Skeletal muscle satellite cell (primary cell): ENCODE data around the gene NDUFB3.

ENCODE experiments used
- H3K27me3 ChIP-seq: 2 replicates; pipeline ENCODE4 v1.7.0; 2013; ENCODE audit warnings: low read length; ENCODE audit not compliant: control insufficient read depth, insufficient read depth
- H3K36me3 ChIP-seq: 2 replicates; pipeline ENCODE4 v1.7.0; 2013; ENCODE audit warnings: mild to moderate bottlenecking, control low read depth, low read length; ENCODE audit not compliant: insufficient read depth
- H3K4me1 ChIP-seq: 2 replicates; pipeline ENCODE4 v1.7.0; 2013; ENCODE audit warnings: low read length; ENCODE audit not compliant: control insufficient read depth, insufficient read depth
- H3K4me2 ChIP-seq: 2 replicates; pipeline ENCODE4 v1.7.0; 2013; ENCODE audit warnings: mild to moderate bottlenecking, low read length
- H3K4me3 ChIP-seq: 2 replicates; pipeline ENCODE4 v1.7.0; 2013; ENCODE audit warnings: low read length
- H3K9ac ChIP-seq: 2 replicates; pipeline ENCODE4 v1.7.0; 2013; ENCODE audit warnings: mild to moderate bottlenecking, low read depth, low read length, moderate library complexity
- H3K9me3 ChIP-seq: replicated peaks from 2 replicates; pipeline ENCODE4 v1.7.0; 2013; ENCODE audit warnings: mild to moderate bottlenecking, control low read depth, low read length

NDUFB3 gene

GRCh38 chr2:201093573-201093972, 21.8 kb downstream of the NDUFB3 start:
- Histone ChIP-seq H3K27me3 (no peaks in the 10 kb centered on the region), H3K9me3 (no peaks in the 10 kb centered on the region), H3K9ac (no peak overlapping the region), H3K4me1 (no peaks in the 10 kb centered on the region), H3K36me3 (no peaks in the 10 kb centered on the region), H3K4me2 (no peak overlapping the region), H3K4me3 (no peak overlapping the region)

GRCh38 chr2:201100497-201100896, 28.7 kb downstream of the NDUFB3 start:
- H3K9ac ChIP-seq, result no peak overlapping the region
- H3K9me3 ChIP-seq, result no peaks in the 10 kb centered on the region
- H3K4me1 ChIP-seq, result no peaks in the 10 kb centered on the region
- no peak overlapping the region for H3K4me3 ChIP-seq
- H3K27me3 ChIP-seq, result no peaks in the 10 kb centered on the region
- no peaks in the 10 kb centered on the region for H3K36me3 ChIP-seq
- H3K4me2 ChIP-seq, result no peak overlapping the region

- no peak overlapping the region for H3K4me3 ChIP-seq
- H3K27me3 ChIP-seq, result no peaks in the 10 kb centered on the region
- no peaks in the 10 kb centered on the region for H3K36me3 ChIP-seq
- H3K4me1 ChIP-seq, result no peaks in the 10 kb centered on the region
- no peak overlapping the region for H3K4me2 ChIP-seq
- H3K9me3 ChIP-seq, result no peaks in the 10 kb centered on the region
- no peak overlapping the region for H3K9ac ChIP-seq
Observed at GRCh38 chr2:201105759-201106158, 34.0 kb downstream of the NDUFB3 start.

- H3K9ac ChIP-seq, result no peak overlapping the region
Observed at GRCh38 chr2:201107624-201108023, 35.8 kb downstream of the NDUFB3 start.

GRCh38 chr2:201108341-201108740, 36.5 kb downstream of the NDUFB3 start:
- Histone ChIP-seq H3K9ac (no peak overlapping the region), H3K4me1 (no peaks in the 10 kb centered on the region), H3K27me3 (no peaks in the 10 kb centered on the region), H3K4me2 (no peak overlapping the region), H3K9me3 (no peaks in the 10 kb centered on the region), H3K36me3 (no peaks in the 10 kb centered on the region), H3K4me3 (no peak overlapping the region)

More at GRCh38 chr2:201107624-201108023, 35.8 kb downstream of the NDUFB3 start:
- no peaks in the 10 kb centered on the region for H3K9me3 ChIP-seq
- H3K4me3 ChIP-seq, result no peak overlapping the region
- no peak overlapping the region for H3K4me2 ChIP-seq
- H3K4me1 ChIP-seq, result no peaks in the 10 kb centered on the region
- no peaks in the 10 kb centered on the region for H3K36me3 ChIP-seq
- no peaks in the 10 kb centered on the region for H3K27me3 ChIP-seq

- H3K27me3 ChIP-seq, result no peaks in the 10 kb centered on the region
- no peak overlapping the region for H3K9ac ChIP-seq
- no peaks in the 10 kb centered on the region for H3K36me3 ChIP-seq
Observed at GRCh38 chr2:201109186-201109585, 37.4 kb downstream of the NDUFB3 start.

GRCh38 chr2:201110615-201111014, 38.8 kb downstream of the NDUFB3 start:
- no peaks in the 10 kb centered on the region for H3K36me3 ChIP-seq
- H3K27me3 ChIP-seq, result no peaks in the 10 kb centered on the region
- no peak overlapping the region for H3K4me3 ChIP-seq
- H3K9ac ChIP-seq, result no peak overlapping the region
- H3K9me3 ChIP-seq, result no peaks in the 10 kb centered on the region
- H3K4me2 ChIP-seq, result no peak overlapping the region
- H3K4me1 ChIP-seq, result peaks cover 12% of the 10 kb centered on the region

More at GRCh38 chr2:201109186-201109585, 37.4 kb downstream of the NDUFB3 start:
- Histone ChIP-seq H3K4me2 (no peak overlapping the region), H3K4me3 (no peak overlapping the region), H3K9me3 (no peaks in the 10 kb centered on the region), H3K4me1 (no peaks in the 10 kb centered on the region)

GRCh38 chr2:201111096-201111495, 39.3 kb downstream of the NDUFB3 start:
- Histone ChIP-seq H3K4me3 (no peak overlapping the region), H3K4me2 (no peak overlapping the region), H3K9me3 (no peaks in the 10 kb centered on the region), H3K36me3 (no peaks in the 10 kb centered on the region), H3K9ac (no peak overlapping the region), H3K4me1 (peaks cover 12% of the 10 kb centered on the region), H3K27me3 (no peaks in the 10 kb centered on the region)

- H3K9me3 ChIP-seq, result no peaks in the 10 kb centered on the region
- peaks cover 16% of the 10 kb centered on the region for H3K4me1 ChIP-seq
- peak overlapping the region; percentile 64 for H3K4me2 ChIP-seq
- no peaks in the 10 kb centered on the region for H3K36me3 ChIP-seq
- no peak overlapping the region for H3K9ac ChIP-seq
- H3K4me3 ChIP-seq, result peak overlapping the region; percentile 43
- no peaks in the 10 kb centered on the region for H3K27me3 ChIP-seq
Observed at GRCh38 chr2:201114350-201114749, 42.5 kb downstream of the NDUFB3 start.

- no peak overlapping the region for H3K9ac ChIP-seq
Observed at GRCh38 chr2:201114846-201115245, 43.0 kb downstream of the NDUFB3 start.

GRCh38 chr2:201116115-201116958, 44.5 kb downstream of the NDUFB3 start, which contains the start of gene CFLAR:
TSS of gene CFLAR (plus strand) at chr2:201116164. CDS start at chr2:201129866, 13,702 bp downstream.
- H3K9me3 ChIP-seq, result no peaks in the 10 kb centered on the region
- H3K9ac ChIP-seq, result peak within 1 kb of the TSS; percentile 93
- H3K4me1 ChIP-seq, result peaks cover 30% of the 10 kb centered on the region

More at GRCh38 chr2:201114846-201115245, 43.0 kb downstream of the NDUFB3 start:
- Histone ChIP-seq H3K4me2 (peak overlapping the region; percentile 64), H3K36me3 (no peaks in the 10 kb centered on the region), H3K9me3 (no peaks in the 10 kb centered on the region), H3K4me3 (peak overlapping the region; percentile 43), H3K27me3 (no peaks in the 10 kb centered on the region), H3K4me1 (peaks cover 19% of the 10 kb centered on the region)

More at GRCh38 chr2:201116115-201116958, 44.5 kb downstream of the NDUFB3 start, which contains the start of gene CFLAR:
- H3K4me3 ChIP-seq, result peak within 1 kb of the TSS; percentile 75
- H3K27me3 ChIP-seq, result no peaks in the 10 kb centered on the region
- H3K36me3 ChIP-seq, result peaks cover 4% of the 10 kb centered on the region
- peak within 1 kb of the TSS; percentile 89 for H3K4me2 ChIP-seq
